GM21360 (cell line): ENCODE measurements around the gene THAP6.

Source experiments
- ATAC-seq: cut with Tn5 transposase; IDR thresholded peaks from one replicate; pipeline ENCODE4 v1.9.1; 2021; ENCODE audit warnings: mild to moderate bottlenecking, moderate library complexity; ENCODE audit not compliant: unreplicated experiment

THAP6 gene

DNA sequence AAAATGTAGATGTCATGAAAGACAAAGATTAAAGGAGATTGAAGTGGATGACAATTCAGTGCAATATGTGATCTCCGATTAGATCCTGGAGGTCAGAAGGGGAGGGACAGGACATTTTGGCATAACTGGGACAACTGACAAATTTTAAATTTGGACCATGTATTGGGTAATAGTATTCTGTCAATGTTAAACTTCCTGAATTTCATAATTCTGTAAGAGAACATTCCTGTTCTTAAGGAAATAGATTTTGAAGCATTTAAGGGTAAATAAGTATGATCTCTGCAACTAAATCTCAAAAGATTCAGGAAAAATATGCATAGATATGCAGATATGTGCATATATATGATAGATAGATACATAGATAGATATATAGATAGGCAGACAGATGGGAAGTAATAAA is 52.6 kb downstream of the THAP6 start:
- no peak for ATAC-seq

DNA sequence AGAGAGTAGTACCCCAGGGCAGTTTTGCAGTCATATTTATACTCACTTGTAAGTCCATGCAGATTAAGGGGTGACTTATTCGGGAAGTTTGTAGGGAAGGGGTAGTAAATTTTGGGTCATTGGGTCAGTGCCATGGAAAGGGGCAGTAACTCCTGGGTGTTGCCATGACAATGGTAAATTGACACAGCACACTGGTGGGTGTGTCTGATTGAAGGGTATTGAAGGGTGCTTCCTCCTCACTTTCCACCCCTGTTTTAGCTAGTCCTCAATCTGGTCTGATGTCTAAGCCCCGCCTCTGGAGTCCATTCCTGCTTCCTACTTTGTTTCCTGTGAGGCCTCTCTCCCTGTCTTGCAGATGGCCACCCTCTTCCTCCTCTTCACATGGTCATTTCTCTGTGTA is 53.5 kb downstream of the THAP6 start:
- ATAC-seq, result no peak
